D721Med (cell line): ENCODE data around the gene COL12A1.

Source experiments
- DNase-seq: peaks from one replicate; pipeline ENCODE4 v3.0.0; 2011; ENCODE audit warnings: low spot score; ENCODE audit not compliant: insufficient read length
- FAIRE-seq: peaks from 2 replicates; lab custom pipeline; 2011; peaks lifted over from hg19 to GRCh38; lab: Jason Lieb, UNC
- CTCF ChIP-seq: IDR thresholded peaks from 2 replicates; pipeline ENCODE4 v1.5.1; 2012; ENCODE audit warnings: mild to moderate bottlenecking, control low read depth; ENCODE audit not compliant: insufficient read depth; ENCODE audit errors: missing control alignments

The COL12A1 gene

GRCh38 chr6:75222261-75222660 is 16.4 kb upstream of the COL12A1 start:
- no peak for FAIRE-seq
- no peak for DNase-seq
- TF ChIP-seq CTCF, result no peak

GRCh38 chr6:75221116-75221515 is 15.3 kb upstream of the COL12A1 start:
- no peak for FAIRE-seq
- no peak for TF ChIP-seq CTCF
- no peak for DNase-seq

- DNase-seq, result no peak
- TF ChIP-seq CTCF, result no peak
Observed at GRCh38 chr6:75220357-75220756, 14.5 kb upstream of the COL12A1 start.

GRCh38 chr6:75219263-75219662 is 13.4 kb upstream of the COL12A1 start:
- no peak for TF ChIP-seq CTCF
- FAIRE-seq (no peak), DNase-seq (no peak)

More at GRCh38 chr6:75220357-75220756, 14.5 kb upstream of the COL12A1 start:
- FAIRE-seq, result no peak

GRCh38 chr6:75217193-75217592 is 11.3 kb upstream of the COL12A1 start:
- TF ChIP-seq CTCF, result no peak
- FAIRE-seq (no peak), DNase-seq (no peak)

GRCh38 chr6:75215291-75215690 is 9.4 kb upstream of the COL12A1 start:
- DNase-seq (no peak), FAIRE-seq (no peak)

More at GRCh38 chr6:75215291-75215690, 9.4 kb upstream of the COL12A1 start:
- no peak for TF ChIP-seq CTCF
